ENCODE data around the gene BORCS5.

The BORCS5 gene

GRCh38 chr12:12467264-12467663 lies 110.4 kb downstream of the BORCS5 start:
- H2AFZ ChIP-seq (ENCODE audit: low read depth, low read length, severe bottlenecking), result no peak overlapping the region
- H3K4me3 ChIP-seq (ENCODE audit: insufficient read depth, low read length, poor library complexity, severe bottlenecking), result no peak overlapping the region
- H3K9me3 ChIP-seq (ENCODE audit: insufficient read depth, low read length), result no peaks in the 10 kb centered on the region
- no peaks in the 10 kb centered on the region for H4K20me1 ChIP-seq (ENCODE audit: low read depth, low read length)
- no peaks in the 10 kb centered on the region for H3K9me2 ChIP-seq (replicated peaks; ENCODE audit: insufficient read depth, low read length)
- no peaks in the 10 kb centered on the region for H3K79me2 ChIP-seq (ENCODE audit: insufficient read depth, low read length)
- H3K27ac ChIP-seq (ENCODE audit: low read depth, low read length), result no peak overlapping the region
- no peak overlapping the region for H3K9ac ChIP-seq (ENCODE audit: low read length)
- TF ChIP-seq EZH2phosphoT487 (conservative IDR thresholded peaks at IDR 0.05; ENCODE audit: low read length), result no peak
- TF ChIP-seq, protein P1, sequence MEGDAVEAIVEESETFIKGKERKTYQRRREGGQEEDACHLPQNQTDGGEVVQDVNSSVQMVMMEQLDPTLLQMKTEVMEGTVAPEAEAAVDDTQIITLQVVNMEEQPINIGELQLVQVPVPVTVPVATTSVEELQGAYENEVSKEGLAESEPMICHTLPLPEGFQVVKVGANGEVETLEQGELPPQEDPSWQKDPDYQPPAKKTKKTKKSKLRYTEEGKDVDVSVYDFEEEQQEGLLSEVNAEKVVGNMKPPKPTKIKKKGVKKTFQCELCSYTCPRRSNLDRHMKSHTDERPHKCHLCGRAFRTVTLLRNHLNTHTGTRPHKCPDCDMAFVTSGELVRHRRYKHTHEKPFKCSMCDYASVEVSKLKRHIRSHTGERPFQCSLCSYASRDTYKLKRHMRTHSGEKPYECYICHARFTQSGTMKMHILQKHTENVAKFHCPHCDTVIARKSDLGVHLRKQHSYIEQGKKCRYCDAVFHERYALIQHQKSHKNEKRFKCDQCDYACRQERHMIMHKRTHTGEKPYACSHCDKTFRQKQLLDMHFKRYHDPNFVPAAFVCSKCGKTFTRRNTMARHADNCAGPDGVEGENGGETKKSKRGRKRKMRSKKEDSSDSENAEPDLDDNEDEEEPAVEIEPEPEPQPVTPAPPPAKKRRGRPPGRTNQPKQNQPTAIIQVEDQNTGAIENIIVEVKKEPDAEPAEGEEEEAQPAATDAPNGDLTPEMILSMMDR (IDR thresholded peaks at IDR 0.05; ENCODE audit: insufficient read depth, low read length, poor library complexity, severe bottlenecking), result no peak
- H3K36me3 ChIP-seq (ENCODE audit: low read length), result no peaks in the 10 kb centered on the region
- no peaks in the 10 kb centered on the region for H3F3A ChIP-seq (ENCODE audit: insufficient read depth)
- no peak overlapping the region for H3K4me2 ChIP-seq (ENCODE audit: low read depth, low read length, poor library complexity, severe bottlenecking)
- no peaks in the 10 kb centered on the region for H3K27me3 ChIP-seq (ENCODE audit: low read length)

GRCh38 chr12:12467688-12468261 lies 110.9 kb downstream of the BORCS5 start:
- H3K9me3 ChIP-seq (ENCODE audit: insufficient read depth, low read length), result no peaks in the 10 kb centered on the region
- no peaks in the 10 kb centered on the region for H3F3A ChIP-seq (ENCODE audit: insufficient read depth)
- no peak overlapping the region for H3K4me2 ChIP-seq (ENCODE audit: low read depth, low read length, poor library complexity, severe bottlenecking)
- TF ChIP-seq EZH2phosphoT487 (conservative IDR thresholded peaks at IDR 0.05; ENCODE audit: low read length), result no peak
- TF ChIP-seq, protein P1 (IDR thresholded peaks at IDR 0.05; ENCODE audit: insufficient read depth, low read length, poor library complexity, severe bottlenecking), result no peak
- H3K9ac ChIP-seq (ENCODE audit: low read length), result no peak overlapping the region
- no peak overlapping the region for H2AFZ ChIP-seq (ENCODE audit: low read depth, low read length, severe bottlenecking)
- no peaks in the 10 kb centered on the region for H3K27me3 ChIP-seq (ENCODE audit: low read length)
- H3K36me3 ChIP-seq (ENCODE audit: low read length), result no peaks in the 10 kb centered on the region
- H3K79me2 ChIP-seq (ENCODE audit: insufficient read depth, low read length), result no peaks in the 10 kb centered on the region
- no peaks in the 10 kb centered on the region for H4K20me1 ChIP-seq (ENCODE audit: low read depth, low read length)
- H3K4me3 ChIP-seq (ENCODE audit: insufficient read depth, low read length, poor library complexity, severe bottlenecking), result no peak overlapping the region
- H3K9me2 ChIP-seq (replicated peaks; ENCODE audit: insufficient read depth, low read length), result no peaks in the 10 kb centered on the region
- no peak overlapping the region for H3K27ac ChIP-seq (ENCODE audit: low read depth, low read length)

GRCh38 chr12:12468575-12468974 lies 111.7 kb downstream of the BORCS5 start:
- Histone ChIP-seq H3K27ac (ENCODE audit: low read depth, low read length) (no peak overlapping the region), H3K9ac (ENCODE audit: low read length) (no peak overlapping the region), H2AFZ (ENCODE audit: low read depth, low read length, severe bottlenecking) (no peak overlapping the region), H3K79me2 (ENCODE audit: insufficient read depth, low read length) (no peaks in the 10 kb centered on the region), H3K9me2 (replicated peaks; ENCODE audit: insufficient read depth, low read length) (no peaks in the 10 kb centered on the region), H3K27me3 (ENCODE audit: low read length) (no peaks in the 10 kb centered on the region), H3F3A (ENCODE audit: insufficient read depth) (no peaks in the 10 kb centered on the region), H3K36me3 (ENCODE audit: low read length) (no peaks in the 10 kb centered on the region), H4K20me1 (ENCODE audit: low read depth, low read length) (no peaks in the 10 kb centered on the region), H3K4me3 (ENCODE audit: insufficient read depth, low read length, poor library complexity, severe bottlenecking) (no peak overlapping the region), H3K4me2 (ENCODE audit: low read depth, low read length, poor library complexity, severe bottlenecking) (no peak overlapping the region), H3K9me3 (ENCODE audit: insufficient read depth, low read length) (no peaks in the 10 kb centered on the region)
- no peak for TF ChIP-seq EZH2phosphoT487 (conservative IDR thresholded peaks at IDR 0.05; ENCODE audit: low read length)
- TF ChIP-seq, protein P1 (IDR thresholded peaks at IDR 0.05; ENCODE audit: insufficient read depth, low read length, poor library complexity, severe bottlenecking), result no peak
